Panc1 (cell line): ENCODE results near the gene CA5A. TPM values are rescaled to one million over a fixed set of nuclear protein-coding genes. Genes with fewer than 3 reads are reported as not detected.
"Not testable (repeated sequence)": the region's sequence is repeated elsewhere in the genome, so short reads cannot be mapped to it uniquely, and the experiment has no call there.

Experiments used
- ATAC-seq: fragments of 200-7000 bp; cut with Tn5 transposase; 2 replicates; pipeline ENCODE4 v1.9.1; 2020; ENCODE audit warnings: mild to moderate bottlenecking, moderate library complexity
- BruUV-seq: library from RNA; stranded (reverse); fragments of 400-500 nt; replicated peaks from 2 replicates; lab custom pipeline; 2021; lab: Mats Ljungman, UMichigan
- CTCF ChIA-PET: fragments of 300-600 bp; sonication (Branson Sonifier 250); formaldehyde crosslinking; loops from one replicate; lab custom pipeline; 2022; ENCODE audit warnings: antibody characterized with exemption; lab: Charles Lee
- POLR2A ChIA-PET: fragments of 300-600 bp; sonication (Branson Sonifier 250); formaldehyde crosslinking; loops from one replicate; lab custom pipeline; 2022; ENCODE audit warnings: antibody characterized with exemption; lab: Charles Lee
- DNase-seq: peaks from one replicate; pipeline ENCODE4 v3.0.0-alpha.2; 2010; ENCODE audit warnings: low read depth, low spot score
- H3K27ac ChIP-seq: 2 replicates; pipeline ENCODE4 v1.5.1; 2011; ENCODE audit warnings: mild to moderate bottlenecking, low read length, inconsistent platforms
- H3K27me3 ChIP-seq: fragments of 200-500 bp; sonication (Bioruptor generic); 2 replicates; pipeline ENCODE4 v1.6.0; 2014; ENCODE audit warnings: low read length, inconsistent platforms; ENCODE audit not compliant: control insufficient read depth, insufficient read depth
- H3K36me3 ChIP-seq: fragments of 200-500 bp; sonication (Bioruptor generic); 2 replicates; pipeline ENCODE4 v1.5.1; 2014; ENCODE audit warnings: inconsistent platforms, mild to moderate bottlenecking, low read length, moderate library complexity; ENCODE audit not compliant: control insufficient read depth, insufficient read depth
- H3K4me1 ChIP-seq: 2 replicates; pipeline ENCODE4 v1.5.1; 2011; ENCODE audit warnings: inconsistent platforms, mild to moderate bottlenecking, low read length, moderate library complexity; ENCODE audit not compliant: control insufficient read depth, insufficient read depth
- H3K4me3 ChIP-seq, 2 experiments: 2 replicates each; pipeline ENCODE4 v1.5.1; 2011 to 2012; ENCODE audit warnings: low read depth in 2 of 2, low read length in 2 of 2, mild to moderate bottlenecking in 2 of 2, inconsistent platforms in 1 of 2, moderate library complexity in 1 of 2
- H3K9me3 ChIP-seq: fragments of 200-500 bp; sonication (Bioruptor generic); 2 replicates; pipeline ENCODE4 v1.5.1; 2014; ENCODE audit warnings: low read depth, mild to moderate bottlenecking, inconsistent platforms, low read length, moderate library complexity; ENCODE audit not compliant: control insufficient read depth, insufficient read depth
- CTCF ChIP-seq: fragments of 450-650 bp; IDR thresholded peaks from 2 replicates; pipeline ENCODE4 v1.5.1; 2017; ENCODE audit warnings: mild to moderate bottlenecking
- POLR2AphosphoS5 ChIP-seq: IDR thresholded peaks from 2 replicates; pipeline ENCODE4 v1.6.1; 2012; ENCODE audit warnings: mild to moderate bottlenecking, low read depth, low read length, moderate library complexity
- REST ChIP-seq, 2 experiments: IDR thresholded peaks; 2 replicates each; pipeline ENCODE4 v1.6.1; 2011 to 2012; ENCODE audit warnings: low read depth in 2 of 2, control low read depth in 1 of 2, low read length in 1 of 2, mild to moderate bottlenecking in 1 of 2, moderate library complexity in 1 of 2; ENCODE audit not compliant: insufficient read depth in 1 of 2
- SIN3A ChIP-seq: IDR thresholded peaks from 2 replicates; pipeline ENCODE4 v1.6.1; 2012; ENCODE audit warnings: low read depth, mild to moderate bottlenecking, low read length, moderate library complexity, borderline replicate concordance; ENCODE audit not compliant: insufficient read depth
- TCF7L2 ChIP-seq: IDR thresholded peaks from 2 replicates; pipeline ENCODE4 v1.6.1; 2011; ENCODE audit warnings: mild to moderate bottlenecking, low read depth, low read length, inconsistent platforms
- in situ Hi-C: cut with HindIII; loops from 2 replicates; pipeline ENCODE4 v1.10.0; 2016; ENCODE audit warnings: low sequenced_read_pairs, low pct_unique_long_range_greater_than_20kb
- intact Hi-C: fragments of 100-400 bp; cut with micrococcal nuclease; formaldehyde crosslinking; loops from one replicate; pipeline ENCODE4 v1.10.0; 2022; ENCODE audit not compliant: unreplicated experiment
- total RNA-seq: library from RNA; stranded (reverse); gene quantifications from one replicate; pipeline ENCODE4 v1.2.1, GENCODE V29; 2021; ENCODE audit not compliant: unreplicated experiment

The CA5A gene
- total RNA-seq, 1 experiment from 2014 or later = not detected

- CTCF ChIA-PET = no interaction called here
- in situ Hi-C loops = no loop called here
- POLR2A ChIA-PET = no interaction called here
- Histone ChIP-seq H3K9me3 (no peaks in the 10 kb centered on the region), H3K36me3 (no peaks in the 10 kb centered on the region), H3K4me3 (no peak overlapping the region), H3K4me1 (no peaks in the 10 kb centered on the region), H3K27ac (no peak overlapping the region), H3K27me3 (no peaks in the 10 kb centered on the region)
- DNase-seq = no peak
- ATAC-seq = no peak
- intact Hi-C loops = no loop called here
- no TSS peak for BruUV-seq
- no peak for TF ChIP-seq POLR2AphosphoS5
- no peak for TF ChIP-seq CTCF
- no peak for TF ChIP-seq SIN3A
- no peak for TF ChIP-seq TCF7L2
- no peak for TF ChIP-seq REST (IDR thresholded peaks at IDR 0.05; ENCODE audit: insufficient read depth in 1 of 2, low read depth in 2 of 2, low read length in 1 of 2)
Measured at GRCh38 chr16:87881324-87882200, 54.8 kb downstream of the CA5A start.

- ATAC-seq (no peak), DNase-seq (no peak)
- Histone ChIP-seq H3K9me3 (no peaks in the 10 kb centered on the region), H3K4me1 (no peaks in the 10 kb centered on the region), H3K36me3 (no peaks in the 10 kb centered on the region), H3K27me3 (no peaks in the 10 kb centered on the region), H3K27ac (no peak overlapping the region), H3K4me3 (no peak overlapping the region)
- ChIA-PET POLR2A (no interaction called here), CTCF (no interaction called here)
- BruUV-seq = no TSS peak
- TF ChIP-seq SIN3A (no peak), TCF7L2 (no peak), POLR2AphosphoS5 (no peak), REST (IDR thresholded peaks at IDR 0.05; ENCODE audit: insufficient read depth in 1 of 2, low read depth in 2 of 2, low read length in 1 of 2) (no peak), CTCF (no peak)
- in situ Hi-C loops = no loop called here
- intact Hi-C loops = no loop called here
Measured at GRCh38 chr16:87880117-87880696, 56.1 kb downstream of the CA5A start.

- BruUV-seq, CTCF ChIA-PET: not testable (repeated sequence)
Measured at GRCh38 chr16:87879411-87880013, 56.8 kb downstream of the CA5A start.

More at GRCh38 chr16:87879411-87880013, 56.8 kb downstream of the CA5A start:
- POLR2A ChIA-PET, H3K36me3 ChIP-seq, intact Hi-C loops, H3K27me3 ChIP-seq, H3K9me3 ChIP-seq, ATAC-seq, DNase-seq, in situ Hi-C loops, H3K27ac ChIP-seq, H3K4me3 ChIP-seq, H3K4me1 ChIP-seq: not testable (repeated sequence)
